GM23338 (cell line): ENCODE results near the gene SOAT2. TPM values are rescaled to one million over a fixed set of nuclear protein-coding genes. Genes with fewer than 3 reads are reported as not detected.

Experiments
- ATAC-seq: fragments of 200-7000 bp; cut with Tn5 transposase; 3 replicates; pipeline ENCODE4 v1.9.1; 2020
- DNase-seq: peaks from one replicate; pipeline ENCODE4 v3.0.0-alpha.2; 2015; ENCODE audit warnings: low spot score
- H2AFZ ChIP-seq: fragments of 200-600 bp; sonication (generic); 2 replicates; pipeline ENCODE4 v1.8.0; 2016; ENCODE audit warnings: antibody characterized with exemption, mild to moderate bottlenecking, moderate library complexity
- H3F3A ChIP-seq: fragments of 200-600 bp; sonication (generic); replicated peaks from 2 replicates; pipeline ENCODE4 v1.8.0; 2017; ENCODE audit warnings: antibody characterized with exemption, mixed run types, low read depth
- H3K27ac ChIP-seq: fragments of 200-600 bp; sonication (generic); 2 replicates; pipeline ENCODE4 v1.6.1; 2016; ENCODE audit warnings: low read depth
- H3K27me3 ChIP-seq: fragments of 200-600 bp; sonication (generic); 2 replicates; pipeline ENCODE4 v1.8.0; 2016; ENCODE audit warnings: mild to moderate bottlenecking, mixed run types, moderate library complexity; ENCODE audit not compliant: insufficient read depth
- H3K36me3 ChIP-seq: fragments of 200-600 bp; sonication (generic); 2 replicates; pipeline ENCODE4 v1.8.0; 2016; ENCODE audit warnings: mild to moderate bottlenecking; ENCODE audit not compliant: insufficient read depth
- H3K4me1 ChIP-seq: fragments of 200-600 bp; sonication (generic); 2 replicates; pipeline ENCODE4 v1.8.0; 2016; ENCODE audit warnings: mild to moderate bottlenecking, moderate library complexity; ENCODE audit not compliant: insufficient read depth
- H3K4me2 ChIP-seq: fragments of 200-600 bp; sonication (generic); 2 replicates; pipeline ENCODE4 v1.7.1; 2017; ENCODE audit warnings: mixed run types
- H3K4me3 ChIP-seq: fragments of 200-600 bp; sonication (generic); 2 replicates; pipeline ENCODE4 v1.6.1; 2016; ENCODE audit warnings: mixed run types
- H3K79me2 ChIP-seq: fragments of 200-600 bp; sonication (generic); replicated peaks from 2 replicates; pipeline ENCODE4 v1.8.0; 2017; ENCODE audit warnings: mild to moderate bottlenecking; ENCODE audit not compliant: insufficient read depth
- H3K9me2 ChIP-seq: fragments of 200-600 bp; sonication (generic); 2 replicates; pipeline ENCODE4 v1.8.0; 2017; ENCODE audit not compliant: insufficient read depth
- H4K20me1 ChIP-seq: fragments of 200-600 bp; sonication (generic); replicated peaks from 2 replicates; pipeline ENCODE4 v1.8.0; 2017; ENCODE audit warnings: mild to moderate bottlenecking; ENCODE audit not compliant: insufficient read depth
- H3K27ac Mint-ChIP-seq: 2 replicates; pipeline ENCODE4 v1.8.0; 2020; ENCODE audit warnings: inconsistent platforms, mild to moderate bottlenecking, moderate library complexity, mixed read lengths
- H3K27me3 Mint-ChIP-seq: 3 replicates; pipeline ENCODE4 v1.8.0; 2022; ENCODE audit warnings: low read depth, mild to moderate bottlenecking, moderate library complexity, mixed read lengths, inconsistent platforms; ENCODE audit not compliant: insufficient read depth, poor library complexity
- H3K36me3 Mint-ChIP-seq: 3 replicates; pipeline ENCODE4 v1.8.0; 2021; ENCODE audit warnings: low read depth, mild to moderate bottlenecking, inconsistent platforms, moderate library complexity, mixed read lengths
- H3K4me1 Mint-ChIP-seq: 3 replicates; pipeline ENCODE4 v1.8.0; 2020; ENCODE audit warnings: mild to moderate bottlenecking, inconsistent platforms, mixed read lengths
- H3K4me3 Mint-ChIP-seq: 3 replicates; pipeline ENCODE4 v1.8.0; 2021; ENCODE audit warnings: moderate library complexity, mild to moderate bottlenecking, inconsistent platforms, mixed read lengths
- H3K9me3 Mint-ChIP-seq: 3 replicates; pipeline ENCODE4 v1.8.0; 2020; ENCODE audit warnings: moderate library complexity, mild to moderate bottlenecking, inconsistent platforms, mixed read lengths
- CREB1 ChIP-seq: fragments of 250-450 bp; sonication (Bioruptor Pico); IDR thresholded peaks from 2 replicates; pipeline ENCODE4 v1.5.0; 2020; ENCODE audit warnings: low read depth, mild to moderate bottlenecking, moderate library complexity
- CTCF ChIP-seq, 2 experiments: fragments of 200-600 bp in 1 of 2; sonication (generic) in 1 of 2; conservative IDR thresholded peaks; 2 replicates each; pipeline versions ENCODE4 v1.5.1 to v1.6.1; 2016 to 2017; ENCODE audit warnings: antibody characterized with exemption in 2 of 2, low read depth in 2 of 2, mild to moderate bottlenecking in 2 of 2, moderate library complexity in 1 of 2
- ETS1 ChIP-seq: IDR thresholded peaks from 2 replicates; pipeline ENCODE4 v1.6.1; 2016; ENCODE audit warnings: antibody characterized with exemption
- EZH2 ChIP-seq: fragments of 200-600 bp; sonication (generic); IDR thresholded peaks from one replicate; pipeline ENCODE4 v1.8.0; 2017; ENCODE audit warnings: antibody characterized with exemption, mild to moderate bottlenecking, low read depth; ENCODE audit not compliant: unreplicated experiment
- POLR2AphosphoS5 ChIP-seq: IDR thresholded peaks from 2 replicates; pipeline ENCODE4 v1.6.1; 2016; ENCODE audit warnings: antibody characterized with exemption, low read depth
- REST ChIP-seq: IDR thresholded peaks from one replicate; pipeline ENCODE4 v1.6.1; 2018; ENCODE audit warnings: antibody characterized with exemption; ENCODE audit not compliant: unreplicated experiment
- STAT1 ChIP-seq: IDR thresholded peaks from one replicate; pipeline ENCODE4 v1.6.1; 2016; ENCODE audit warnings: antibody characterized with exemption; ENCODE audit not compliant: unreplicated experiment
- ZNF331 ChIP-seq: fragments of 250-450 bp; sonication (Bioruptor Pico); IDR thresholded peaks from 2 replicates; pipeline ENCODE4 v1.5.0; 2020; ENCODE audit warnings: low read depth, mild to moderate bottlenecking, moderate library complexity
- polyA plus RNA-seq: library from polyadenylated mRNA; unstranded; fragments of >200 nt; fragmentation: Nextera tagmentation; extraction: Ambion mirVana; gene quantifications from 2 replicates; pipeline ENCODE4 v1.2.1, GENCODE V29; 2016
- total RNA-seq: library from RNA; depleted of rRNA; stranded (reverse); fragments of >200 nt; shearing (Covaris generic); gene quantifications from 2 replicates; pipeline ENCODE4 v1.2.3, GENCODE V29; 2014

SOAT2 gene
- total and polyA plus RNA-seq, 2 experiments from 2014 or later: not detected

- TF ChIP-seq CTCF (conservative IDR thresholded peaks at IDR 0.05; ENCODE audit: low read depth in 2 of 2) (no peak), POLR2AphosphoS5 (no peak), CREB1 (CRISPR knock-in tag) (no peak), EZH2 (no peak), STAT1 (no peak), ZNF331 (CRISPR knock-in tag) (no peak), ETS1 (no peak), REST (no peak)
Observed at GRCh38 chr12:53115891-53116648, 12.8 kb downstream of the SOAT2 start (continued).

- no peaks in the 10 kb centered on the region for H3K27me3 ChIP-seq
- Mint-ChIP-seq H3K4me1 (no peaks in the 10 kb centered on the region; the same call in 2 of the 3 replicates), H3K27me3 (peaks cover 11% of the 10 kb centered on the region), H3K9me3 (peaks cover 4% of the 10 kb centered on the region; the same call in 2 of the 3 replicates), H3K4me3 (no peak overlapping the region), H3K36me3 (no peaks in the 10 kb centered on the region; the same call in 2 of the 3 replicates), H3K27ac (no peak overlapping the region)
- DNase-seq: no peak
- no peak for ATAC-seq
- no peaks in the 10 kb centered on the region for H3K4me1 ChIP-seq
- H3K79me2 ChIP-seq: no peaks in the 10 kb centered on the region
- no peak overlapping the region for H3K27ac ChIP-seq
- no peak overlapping the region for H3K4me2 ChIP-seq
- no peak overlapping the region for H2AFZ ChIP-seq
- H3K9me2 ChIP-seq: peaks cover 3% of the 10 kb centered on the region; the same call in 1 of the 2 replicates
- H4K20me1 ChIP-seq: no peaks in the 10 kb centered on the region
- H3K36me3 ChIP-seq: no peaks in the 10 kb centered on the region
- 0 out of 2 replicates have a peak, but pooled peaks cover 4% of the 10 kb centered on the region for H3F3A ChIP-seq
- no peak overlapping the region for H3K4me3 ChIP-seq
- TF ChIP-seq CREB1 (CRISPR knock-in tag): no peak
- no peak for TF ChIP-seq STAT1
- TF ChIP-seq REST: no peak
- no peak for TF ChIP-seq ETS1
Observed at GRCh38 chr12:53118751-53119300, 15.5 kb downstream of the SOAT2 start.
